ENCODE data around the gene TOMT. TPM values are rescaled to one million over a fixed set of nuclear protein-coding genes. Genes with fewer than 3 reads are reported as not detected.
"Not testable (repeated sequence)": the region's sequence is repeated elsewhere in the genome, so short reads cannot be mapped to it uniquely, and the experiment has no call there.

TOMT gene
- total RNA-seq, 1 experiment from 2014 or later = not detected

DNA sequence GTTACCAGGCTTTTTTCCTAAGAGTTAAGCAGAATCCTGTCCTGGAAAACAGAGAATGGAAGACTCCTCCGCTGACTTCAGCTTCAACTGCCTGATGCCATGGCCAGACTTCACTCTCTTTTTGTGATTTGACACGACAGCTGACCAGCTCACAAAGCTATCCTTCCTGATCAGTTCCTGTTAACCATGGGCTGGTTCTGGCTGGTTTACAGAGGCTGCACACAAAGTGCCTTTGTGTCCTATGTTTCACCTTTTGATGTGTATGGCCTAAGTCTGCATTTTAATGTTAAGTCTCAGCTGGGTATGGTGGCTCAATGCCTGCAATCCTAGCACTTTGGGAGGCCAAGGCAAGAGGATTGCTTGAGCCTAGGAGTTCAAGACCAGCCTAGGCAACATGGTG lies 40.9 kb downstream of the TOMT start (continued):
- no peak for TF ChIP-seq TCF7L2 (IDR thresholded peaks at IDR 0.05; ENCODE audit: borderline replicate concordance, extremely low read depth, insufficient read depth, insufficient read length)

DNA sequence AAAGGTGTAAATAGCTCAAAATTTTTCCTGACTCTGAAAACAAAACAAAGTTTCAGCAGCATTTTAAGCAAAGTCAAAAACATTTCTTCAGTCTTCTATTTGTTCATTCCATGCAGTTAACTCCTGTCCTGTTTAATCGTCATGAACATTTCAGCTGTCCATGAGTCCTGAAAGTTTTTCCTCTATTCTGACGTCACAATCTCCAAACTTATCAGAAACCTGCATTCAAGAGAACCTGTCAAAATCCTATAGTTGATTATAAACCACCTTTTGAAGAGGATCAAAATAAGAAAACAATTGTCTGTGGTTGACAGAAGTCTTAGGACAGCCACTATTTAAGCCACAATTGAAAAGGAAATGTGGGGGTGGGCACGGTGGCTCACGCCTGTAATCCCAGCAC lies 45.2 kb downstream of the TOMT start:
- Histone ChIP-seq H4K20me1 (ENCODE audit: insufficient read depth) (no peaks in the 10 kb centered on the region), H3K9ac (ENCODE audit: low read length) (no peak overlapping the region), H3K4me1 (ENCODE audit: control insufficient read depth in 1 of 2, insufficient read depth in 2 of 2, low read length in 2 of 2) (no peaks in the 10 kb centered on the region), H3K9me3 (ENCODE audit: control insufficient read depth in 1 of 2, insufficient read depth in 1 of 2, low read depth in 1 of 2, low read length in 2 of 2) (no peaks in the 10 kb centered on the region), H3K9me2 (ENCODE audit: insufficient read depth) (no peaks in the 10 kb centered on the region), H3K4me2 (ENCODE audit: low read length) (no peak overlapping the region), H3K27ac (ENCODE audit: low read depth, low read length) (no peak overlapping the region), H3K4me3 (replicated peaks in 1 of 2; ENCODE audit: low read depth in 1 of 2, low read length in 2 of 2) (no peak overlapping the region), H2AFZ (ENCODE audit: low read depth, low read length, poor library complexity, severe bottlenecking) (no peak overlapping the region), H3K79me2 (ENCODE audit: insufficient read depth, low read length) (no peaks in the 10 kb centered on the region), H3K27me3 (ENCODE audit: insufficient read depth, low read length) (no peaks in the 10 kb centered on the region), H3K36me3 (ENCODE audit: control insufficient read depth in 1 of 2, insufficient read depth in 2 of 2, low read length in 2 of 2) (no peaks in the 10 kb centered on the region)
- intact Hi-C loops (cut with micrococcal nuclease) = no loop called here
- CTCF ChIA-PET = interaction anchor here (0.7 kb wide), 1 partner anchor 9 kb away, joined by 3 read pairs; no protein-coding TSS in a partner anchor
- RAD21 ChIA-PET (ENCODE audit: low non-redundant PET in 1 of 2, low total read pairs in 2 of 2, uncharacterized antibody in 2 of 2, unreplicated experiment in 2 of 2) = no interaction called here
- no peak for ATAC-seq
- POLR2A ChIA-PET = no interaction called here
- TF ChIP-seq SIN3A (IDR thresholded peaks at IDR 0.05; ENCODE audit: low read depth) = no peak
- TF ChIP-seq, protein P1, sequence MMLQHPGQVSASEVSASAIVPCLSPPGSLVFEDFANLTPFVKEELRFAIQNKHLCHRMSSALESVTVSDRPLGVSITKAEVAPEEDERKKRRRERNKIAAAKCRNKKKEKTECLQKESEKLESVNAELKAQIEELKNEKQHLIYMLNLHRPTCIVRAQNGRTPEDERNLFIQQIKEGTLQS (IDR thresholded peaks at IDR 0.05) = no peak
- no peak for TF ChIP-seq EZH2phosphoT487 (IDR thresholded peaks at IDR 0.05; ENCODE audit: borderline replicate concordance)
- no peak for TF ChIP-seq POLR2AphosphoS5 (IDR thresholded peaks at IDR 0.05; ENCODE audit: low read depth, low read length)
- TF ChIP-seq EZH2 (IDR thresholded peaks at IDR 0.05) = no peak
- no peak for TF ChIP-seq FOSL1 (IDR thresholded peaks at IDR 0.05; ENCODE audit: low read depth)
- TF ChIP-seq ZFX (IDR thresholded peaks at IDR 0.05) = no peak
- BruUV-seq (replicated peaks) = no TSS peak
- no peak for DNase-seq (ENCODE audit: low read depth, low spot score)

DNA sequence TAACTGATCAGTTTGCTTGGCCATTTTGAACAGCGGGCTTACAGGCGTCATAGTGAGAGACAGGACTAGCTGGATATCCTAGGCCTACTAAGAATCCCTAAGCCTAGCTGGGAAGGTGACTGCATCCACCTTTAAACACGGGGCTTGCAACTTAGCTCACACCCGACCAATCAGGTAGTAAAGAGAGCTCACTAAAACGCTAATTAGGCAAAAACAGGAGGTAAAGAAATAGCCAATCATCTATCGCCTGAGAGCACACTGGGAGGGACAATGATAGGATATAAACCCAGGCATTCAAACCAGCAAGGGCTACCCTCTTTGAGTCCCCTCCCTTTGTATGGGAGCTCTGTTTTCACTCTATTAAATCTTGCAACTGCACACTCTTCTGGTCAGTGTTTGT lies 48.1 kb downstream of the TOMT start:
- RAD21 ChIA-PET (ENCODE audit: low non-redundant PET in 1 of 2, low total read pairs in 2 of 2, uncharacterized antibody in 2 of 2, unreplicated experiment in 2 of 2); H3K27ac ChIP-seq (ENCODE audit: low read depth, low read length); H3K27me3 ChIP-seq (ENCODE audit: insufficient read depth, low read length); H3K4me2 ChIP-seq (ENCODE audit: low read length); H2AFZ ChIP-seq (ENCODE audit: low read depth, low read length, poor library complexity, severe bottlenecking); H3K79me2 ChIP-seq (ENCODE audit: insufficient read depth, low read length); H3K9me3 ChIP-seq (ENCODE audit: control insufficient read depth in 1 of 2, insufficient read depth in 1 of 2, low read depth in 1 of 2, low read length in 2 of 2); DNase-seq (ENCODE audit: low read depth, low spot score); H3K4me3 ChIP-seq (replicated peaks in 1 of 2; ENCODE audit: low read depth in 1 of 2, low read length in 2 of 2); H3K9me2 ChIP-seq (ENCODE audit: insufficient read depth); H3K9ac ChIP-seq (ENCODE audit: low read length); BruUV-seq (replicated peaks); ATAC-seq; POLR2A ChIA-PET; intact Hi-C loops (cut with micrococcal nuclease); H3K4me1 ChIP-seq (ENCODE audit: control insufficient read depth in 1 of 2, insufficient read depth in 2 of 2, low read length in 2 of 2); H3K36me3 ChIP-seq (ENCODE audit: control insufficient read depth in 1 of 2, insufficient read depth in 2 of 2, low read length in 2 of 2); H4K20me1 ChIP-seq (ENCODE audit: insufficient read depth): not testable (repeated sequence)
- CTCF ChIA-PET = interaction anchor here (3.2 kb wide), 1 partner anchor 10 kb away, joined by 16 read pairs; no protein-coding TSS in a partner anchor

Measured in HCT116 (cell line).